GM12874 (cell line): ENCODE measurements around the gene NKD1.

Source experiments
- TF ChIP-seq, protein P1 (sequence below): IDR thresholded peaks from 2 replicates; pipeline ENCODE4 v1.5.1; 2011; ENCODE audit warnings: low read depth, mild to moderate bottlenecking, control low read depth, low read length, moderate library complexity; ENCODE audit not compliant: insufficient read depth

Gene NKD1

DNA sequence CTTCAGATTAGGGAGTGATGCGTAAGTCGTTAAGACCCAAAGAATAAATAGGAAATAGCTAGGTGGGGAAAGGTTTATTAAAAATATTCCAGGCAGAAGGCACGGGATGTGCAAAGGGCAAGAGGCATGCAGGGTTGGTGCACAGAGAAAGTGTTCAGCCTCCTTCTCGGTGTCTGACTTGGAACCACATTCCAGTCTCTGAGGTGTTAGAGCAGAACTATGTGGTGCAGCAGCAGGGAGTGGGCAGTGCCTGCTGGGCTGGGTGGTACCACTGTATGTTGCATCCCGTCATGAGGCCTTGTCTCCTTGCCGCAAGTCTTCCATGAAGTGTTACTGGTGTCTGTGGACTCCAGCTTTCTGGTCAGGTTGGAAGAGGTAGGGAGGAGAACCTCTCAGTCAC, 11.1 kb downstream of the NKD1 start:
- TF ChIP-seq, protein P1, sequence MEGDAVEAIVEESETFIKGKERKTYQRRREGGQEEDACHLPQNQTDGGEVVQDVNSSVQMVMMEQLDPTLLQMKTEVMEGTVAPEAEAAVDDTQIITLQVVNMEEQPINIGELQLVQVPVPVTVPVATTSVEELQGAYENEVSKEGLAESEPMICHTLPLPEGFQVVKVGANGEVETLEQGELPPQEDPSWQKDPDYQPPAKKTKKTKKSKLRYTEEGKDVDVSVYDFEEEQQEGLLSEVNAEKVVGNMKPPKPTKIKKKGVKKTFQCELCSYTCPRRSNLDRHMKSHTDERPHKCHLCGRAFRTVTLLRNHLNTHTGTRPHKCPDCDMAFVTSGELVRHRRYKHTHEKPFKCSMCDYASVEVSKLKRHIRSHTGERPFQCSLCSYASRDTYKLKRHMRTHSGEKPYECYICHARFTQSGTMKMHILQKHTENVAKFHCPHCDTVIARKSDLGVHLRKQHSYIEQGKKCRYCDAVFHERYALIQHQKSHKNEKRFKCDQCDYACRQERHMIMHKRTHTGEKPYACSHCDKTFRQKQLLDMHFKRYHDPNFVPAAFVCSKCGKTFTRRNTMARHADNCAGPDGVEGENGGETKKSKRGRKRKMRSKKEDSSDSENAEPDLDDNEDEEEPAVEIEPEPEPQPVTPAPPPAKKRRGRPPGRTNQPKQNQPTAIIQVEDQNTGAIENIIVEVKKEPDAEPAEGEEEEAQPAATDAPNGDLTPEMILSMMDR = no peak

GRCh38 chr16:50559804-50560514, 11.8 kb downstream of the NKD1 start:
- TF ChIP-seq, protein P1 = no peak

DNA sequence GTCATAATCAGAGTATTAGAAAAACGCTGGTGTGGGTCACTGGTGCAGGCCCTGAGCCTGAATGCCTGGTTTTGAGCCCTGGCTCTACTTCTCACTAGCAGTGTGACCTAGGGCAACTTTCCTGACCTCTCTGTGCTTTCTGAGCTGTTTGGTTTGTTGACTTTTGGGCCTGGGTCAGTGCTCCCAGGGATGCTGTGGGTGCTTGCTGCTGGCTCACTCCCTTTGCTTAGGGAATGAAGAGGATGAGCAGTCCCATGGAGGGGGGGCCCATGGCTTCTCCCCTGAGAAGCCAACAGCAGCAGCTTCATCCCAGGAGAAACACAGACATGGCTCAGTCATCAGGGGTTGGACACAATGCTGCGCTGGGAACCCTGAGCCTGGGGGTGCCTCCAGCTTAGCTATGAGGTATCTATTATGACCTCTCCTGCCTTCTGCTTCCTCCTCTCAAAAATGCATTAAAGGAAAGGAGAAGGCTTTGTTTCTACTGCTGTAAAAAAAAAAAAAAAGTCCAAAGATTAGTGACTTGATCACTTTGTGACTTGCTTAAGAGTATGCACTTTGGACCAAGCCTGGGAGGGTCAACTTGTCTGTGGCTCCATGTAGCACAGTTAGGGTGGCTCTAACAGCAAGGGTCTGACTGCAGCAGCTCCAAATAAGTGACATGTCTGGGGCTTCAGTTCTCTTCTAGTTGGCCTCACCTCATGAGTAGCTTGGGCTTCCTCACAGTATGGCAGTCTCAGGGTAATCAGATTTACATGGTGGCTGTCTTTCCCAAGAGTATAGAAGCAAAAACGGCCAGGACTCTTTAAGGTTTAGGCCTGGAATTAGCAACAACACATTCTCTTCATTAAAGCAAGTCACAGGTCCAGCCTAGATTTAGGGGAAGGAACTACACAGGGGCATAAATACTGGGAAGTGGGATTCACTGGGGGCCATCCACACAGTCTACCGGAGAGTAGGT, 13.0 kb downstream of the NKD1 start:
- TF ChIP-seq, protein P1 = no peak

DNA sequence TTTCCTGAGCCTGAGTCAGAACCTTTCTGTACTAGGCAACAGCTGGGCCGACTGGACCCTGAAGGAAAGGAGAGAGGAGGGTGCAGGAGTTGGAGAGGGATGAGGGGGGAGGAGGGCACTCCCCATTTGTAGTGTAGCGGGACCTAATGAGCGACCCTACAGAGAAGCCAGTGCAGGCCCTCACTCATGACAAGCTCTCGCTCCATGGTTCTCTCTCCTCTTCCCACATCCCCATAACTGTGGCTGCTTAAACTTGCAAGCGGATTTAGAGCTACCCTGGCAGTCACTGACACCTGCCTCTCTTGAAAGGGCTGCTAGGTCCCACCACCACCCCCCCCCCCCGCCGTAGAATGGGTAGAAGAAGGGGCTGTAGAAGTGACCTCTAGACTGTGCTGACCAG, 14.5 kb downstream of the NKD1 start:
- TF ChIP-seq, protein P1 = no peak

GRCh38 chr16:50563989-50564388, 15.8 kb downstream of the NKD1 start:
- TF ChIP-seq, protein P1 = no peak

DNA sequence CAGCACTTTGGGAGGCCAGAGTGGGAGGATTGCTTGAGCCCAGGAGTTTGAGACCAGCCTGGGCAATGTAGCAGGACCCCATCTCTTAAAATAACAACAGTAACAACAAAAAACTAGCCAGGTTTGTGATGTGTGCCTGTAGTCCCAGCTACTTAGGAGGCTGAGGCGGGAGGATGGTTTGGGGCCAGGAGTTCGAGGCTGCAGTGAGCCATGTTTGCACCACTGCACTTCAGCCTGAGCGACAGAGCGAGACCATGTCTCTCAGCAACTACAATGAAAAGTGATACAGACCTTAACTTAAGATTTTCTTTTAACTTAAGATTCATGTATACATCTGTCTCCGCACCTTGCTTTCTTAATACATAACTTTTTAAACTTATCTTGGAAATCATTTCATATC, 17.2 kb downstream of the NKD1 start:
- TF ChIP-seq, protein P1 = no peak
